Esophagus squamous epithelium (tissue), 5 donors: ENCODE measurements around the gene SELENOM. TPM values are rescaled to one million over a fixed set of nuclear protein-coding genes. Genes with fewer than 3 reads are reported as not detected.

Experiments used
- DNase-seq: peaks from one replicate; lab custom pipeline; 2025; lab: John Stamatoyannopoulos, UW
- H3K27ac ChIP-seq, 4 donors: fragments of 200-600 bp; sonication (generic); one replicate each; pipeline ENCODE4 v1.5.1; 2016 to 2019; ENCODE audit warnings: mild to moderate bottlenecking in 1 of 4
- H3K27me3 ChIP-seq, 4 donors: fragments of 200-600 bp; sonication (generic); 1 replicate in 3 of 4; 2 replicates in 1 of 4; pipeline versions ENCODE4 v1.5.1 to v1.6.0; 2017 to 2021; ENCODE audit warnings: antibody characterized with exemption in 1 of 4
- H3K36me3 ChIP-seq, 3 donors: fragments of 200-600 bp; sonication (generic); one replicate each; pipeline ENCODE4 v1.5.1; 2016 to 2019
- H3K4me1 ChIP-seq, 3 donors: fragments of 200-600 bp; sonication (generic); one replicate each; pipeline ENCODE4 v1.5.1; 2017 to 2019
- H3K4me3 ChIP-seq, 4 donors: fragments of 200-600 bp; sonication (generic); 1 replicate in 3 of 4; 2 replicates in 1 of 4; pipeline ENCODE4 v1.5.1; 2016 to 2019; ENCODE audit warnings: mild to moderate bottlenecking in 2 of 4, moderate library complexity in 1 of 4
- H3K9me3 ChIP-seq, 3 donors: fragments of 200-600 bp; sonication (generic); one replicate each; pipeline ENCODE4 v1.5.1; 2016 to 2019
- POLR2A ChIP-seq, 4 donors: fragments of 450-650 bp; IDR thresholded peaks; one replicate each; pipeline ENCODE4 v1.6.1; 2017; ENCODE audit warnings: antibody characterized with exemption in 4 of 4, mild to moderate bottlenecking in 4 of 4, moderate library complexity in 3 of 4
- WGBS, 2 donors: methylation state at CpG; one replicate each; pipeline ENCODE4 v1.1.5; 2018; 5-methylcytosine and 5-hydroxymethylcytosine counted together
- intact Hi-C: fragments of 100-400 bp; cut with DNase I; formaldehyde crosslinking; loops from one replicate; pipeline ENCODE4 v1.15.0; 2022
- total RNA-seq, 4 donors: library from RNA; depleted of rRNA; stranded (reverse); fragments of >200 nt; gene quantifications; one replicate each; pipeline ENCODE4 v1.1.0, GENCODE V29; 2016
- TF ChIP-seq, protein P1 (sequence below), 6 experiments: fragments of 450-650 bp in 4 of 6; fragments of 200-600 bp in 2 of 6; sonication (generic) in 2 of 6; IDR thresholded peaks; one replicate each; pipeline ENCODE4 v1.5.1; 2016 to 2019; ENCODE audit warnings: antibody characterized with exemption in 6 of 6, mild to moderate bottlenecking in 4 of 6, moderate library complexity in 4 of 6
- donor health status: DM: yes; HTN: yes; CAD: no.

SELENOM gene
- total RNA-seq, 4 donors from 2014 or later: 13.3 to 291 (median 67.6) TPM

DNA sequence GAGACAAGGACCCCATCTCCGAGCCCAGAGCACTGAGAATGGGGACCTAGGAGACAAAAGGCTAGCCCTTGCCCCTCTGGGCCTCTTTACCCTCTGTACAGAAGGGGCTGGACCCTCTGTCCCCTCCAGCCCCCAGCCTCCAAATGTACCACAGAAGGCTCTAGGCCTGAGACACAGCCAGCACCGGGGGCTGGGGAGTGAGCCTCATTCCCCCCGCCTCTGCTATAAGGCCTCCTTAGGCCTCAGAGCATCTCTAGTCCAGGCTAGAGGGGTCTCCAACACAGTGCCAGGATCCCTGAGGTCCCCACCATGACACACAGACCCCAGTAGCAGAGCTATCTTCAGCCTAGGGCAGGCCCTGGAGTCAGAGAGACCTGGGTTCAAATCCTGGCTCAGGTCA is 21.4 kb downstream of the SELENOM start:
- H3K4me3 ChIP-seq: peak overlapping the region in 2 of 4 donors; percentile 72 to 87
- 70% methylated on average over 2 of the region's 3 CpGs; no CpG with 5 or more reads in 1 of the 2 donors for WGBS, 2 donors
- no peaks in the 10 kb centered on the region for H3K9me3 ChIP-seq
- intact Hi-C loops: loop anchor here (10.0 kb wide), 1 partner anchor 321 kb away; no protein-coding TSS in a partner anchor
- H3K27ac ChIP-seq: peak overlapping the region; percentile 91 to 98 (median 95)
- no peak for DNase-seq
- H3K36me3 ChIP-seq: peaks cover 12 to 41% (median 23%) of the 10 kb centered on the region in 3 donors
- no peak for TF ChIP-seq POLR2A (IDR thresholded peaks at IDR 0.05)
- TF ChIP-seq, protein P1, sequence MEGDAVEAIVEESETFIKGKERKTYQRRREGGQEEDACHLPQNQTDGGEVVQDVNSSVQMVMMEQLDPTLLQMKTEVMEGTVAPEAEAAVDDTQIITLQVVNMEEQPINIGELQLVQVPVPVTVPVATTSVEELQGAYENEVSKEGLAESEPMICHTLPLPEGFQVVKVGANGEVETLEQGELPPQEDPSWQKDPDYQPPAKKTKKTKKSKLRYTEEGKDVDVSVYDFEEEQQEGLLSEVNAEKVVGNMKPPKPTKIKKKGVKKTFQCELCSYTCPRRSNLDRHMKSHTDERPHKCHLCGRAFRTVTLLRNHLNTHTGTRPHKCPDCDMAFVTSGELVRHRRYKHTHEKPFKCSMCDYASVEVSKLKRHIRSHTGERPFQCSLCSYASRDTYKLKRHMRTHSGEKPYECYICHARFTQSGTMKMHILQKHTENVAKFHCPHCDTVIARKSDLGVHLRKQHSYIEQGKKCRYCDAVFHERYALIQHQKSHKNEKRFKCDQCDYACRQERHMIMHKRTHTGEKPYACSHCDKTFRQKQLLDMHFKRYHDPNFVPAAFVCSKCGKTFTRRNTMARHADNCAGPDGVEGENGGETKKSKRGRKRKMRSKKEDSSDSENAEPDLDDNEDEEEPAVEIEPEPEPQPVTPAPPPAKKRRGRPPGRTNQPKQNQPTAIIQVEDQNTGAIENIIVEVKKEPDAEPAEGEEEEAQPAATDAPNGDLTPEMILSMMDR (IDR thresholded peaks at IDR 0.05): no peak
- peaks cover 30 to 87% (median 42%) of the 10 kb centered on the region in 3 donors for H3K4me1 ChIP-seq
- no peaks in the 10 kb centered on the region for H3K27me3 ChIP-seq

DNA sequence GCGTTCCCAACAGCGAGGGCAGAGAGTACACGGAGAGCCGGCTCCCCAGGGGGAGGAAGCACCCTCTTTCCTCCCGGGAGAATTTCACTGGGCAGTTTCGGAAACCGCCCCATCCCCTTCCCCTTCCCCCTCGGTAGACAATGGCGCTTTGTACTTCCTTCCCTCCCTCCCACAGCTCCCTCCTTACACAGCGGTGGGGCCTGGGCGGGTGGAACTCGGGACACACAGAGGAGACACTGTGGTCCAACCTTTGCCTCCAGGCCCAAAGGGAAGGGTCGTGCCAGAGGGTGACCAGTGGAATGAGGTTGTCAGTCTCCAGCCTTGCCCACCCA is 21.9 kb downstream of the SELENOM start:
- no peak for DNase-seq
- TF ChIP-seq, protein P1 (IDR thresholded peaks at IDR 0.05): peak in 1 of 6 experiments; percentile 3
- no peak for TF ChIP-seq POLR2A (IDR thresholded peaks at IDR 0.05)
- 0% methylated on average over 7 of the region's 13 CpGs; no CpG with 5 or more reads in 1 of the 2 donors for WGBS, 2 donors
- H3K4me3 ChIP-seq: peak overlapping the region; percentile 61 to 87 (median 68)
- peak overlapping the region; percentile 91 to 98 (median 95) for H3K27ac ChIP-seq
- no peaks in the 10 kb centered on the region for H3K9me3 ChIP-seq
- intact Hi-C loops: loop anchor here (10.0 kb wide), 1 partner anchor 321 kb away; no protein-coding TSS in a partner anchor
- no peaks in the 10 kb centered on the region for H3K27me3 ChIP-seq
- peaks cover 32 to 91% (median 45%) of the 10 kb centered on the region in 3 donors for H3K4me1 ChIP-seq
- peaks cover 8 to 36% (median 19%) of the 10 kb centered on the region in 3 donors for H3K36me3 ChIP-seq

DNA sequence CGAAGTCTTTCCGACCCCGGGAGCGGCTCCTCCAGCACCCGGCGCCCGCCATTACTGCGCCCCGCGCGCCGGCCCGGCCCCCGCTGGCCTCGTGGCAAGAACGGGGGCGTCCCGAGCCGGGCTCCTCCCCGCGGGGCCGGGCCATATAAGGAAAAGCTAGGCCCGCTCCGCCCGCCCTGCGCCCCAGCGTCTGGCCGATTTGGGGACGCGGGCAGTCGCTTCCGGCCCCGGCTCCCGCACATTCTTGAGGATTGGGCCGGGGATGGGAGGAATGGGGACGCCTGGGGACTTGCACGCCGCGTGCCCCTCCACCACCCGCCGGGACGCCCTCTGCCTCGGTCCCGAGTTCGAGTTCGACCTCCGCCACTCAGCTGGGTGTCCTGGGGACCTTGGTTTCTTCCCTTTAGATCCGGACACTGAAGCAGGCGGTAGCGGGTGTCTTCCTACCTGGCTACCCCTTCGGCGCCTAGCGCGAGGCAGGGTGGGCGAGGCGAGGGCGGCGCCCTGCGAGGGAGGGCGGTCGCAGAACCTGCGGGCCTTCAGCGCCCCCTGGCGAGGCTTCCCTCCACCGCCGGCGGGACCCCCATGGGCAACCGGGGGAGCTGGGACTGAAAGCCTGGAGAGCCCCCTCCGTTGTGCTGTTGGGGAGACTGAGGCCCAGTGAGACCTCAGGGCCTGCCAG is 22.4 kb downstream of the SELENOM start:
- intact Hi-C loops: loop anchor here (5.0 to 10.0 kb wide), 2 partner anchors 138 to 320 kb away; no protein-coding TSS in a partner anchor
- peaks cover 33 to 92% (median 46%) of the 10 kb centered on the region in 3 donors for H3K4me1 ChIP-seq
- no peaks in the 10 kb centered on the region for H3K9me3 ChIP-seq
- DNase-seq: peak; percentile 47
- TF ChIP-seq POLR2A (IDR thresholded peaks at IDR 0.05): peak in 3 of 4 donors; percentile 46 to 87 (median 63)
- TF ChIP-seq, protein P1 (IDR thresholded peaks at IDR 0.05): peak; percentile 74 to 93 (median 83)
- H3K27me3 ChIP-seq: no peaks in the 10 kb centered on the region
- peak overlapping the region; percentile 91 to 98 (median 95) for H3K27ac ChIP-seq
- H3K36me3 ChIP-seq: peaks cover 3 to 31% (median 15%) of the 10 kb centered on the region in 3 donors
- WGBS, 2 donors: 0% methylated on average over 4 of the region's 69 CpGs; no CpG with 5 or more reads in 1 of the 2 donors
- H3K4me3 ChIP-seq: peak overlapping the region; percentile 61 to 87 (median 68)

GRCh38 chr22:31083923-31084810 is 23.2 kb downstream of the SELENOM start:
- peaks cover 0 to 23% (median 11%) of the 10 kb centered on the region in 3 donors for H3K36me3 ChIP-seq
- no peaks in the 10 kb centered on the region for H3K9me3 ChIP-seq
- 8 to 16% methylated on average over 11 of the region's 18 CpGs for WGBS, 2 donors
- peak overlapping the region; percentile 91 to 98 (median 95) for H3K27ac ChIP-seq
- H3K4me1 ChIP-seq: peaks cover 33 to 84% (median 46%) of the 10 kb centered on the region in 3 donors
- no peak for TF ChIP-seq POLR2A (IDR thresholded peaks at IDR 0.05)
- TF ChIP-seq, protein P1 (IDR thresholded peaks at IDR 0.05): no peak
- H3K4me3 ChIP-seq: peak overlapping the region; percentile 61 to 87 (median 68)
- intact Hi-C loops: loop anchor here (5.0 to 10.0 kb wide), 2 partner anchors 137 to 319 kb away; no protein-coding TSS in a partner anchor
- no peak for DNase-seq
- no peaks in the 10 kb centered on the region for H3K27me3 ChIP-seq
